Heart left ventricle (tissue), 13 donors: ENCODE measurements around the gene ARL15.

Experiments
- POLR2A ChIP-seq, 2 donors: fragments of 450-650 bp; IDR thresholded peaks; one replicate each; pipeline ENCODE4 v1.6.1; 2017; ENCODE audit warnings: antibody characterized with exemption in 2 of 2, mild to moderate bottlenecking in 2 of 2, moderate library complexity in 2 of 2
- TF ChIP-seq, protein P1 (sequence below), 12 donors: fragments of 200-600 bp; sonication (generic) in 4 of 12; IDR thresholded peaks; one replicate each; pipeline versions ENCODE4 v1.5.0 to v1.8.0; 2018 to 2022; ENCODE audit warnings: antibody characterized with exemption in 12 of 12, mild to moderate bottlenecking in 5 of 12
- donor health status: ischemic (EF 13 %, LVEDD 7.1; RV severe dilation, severe dysfunction).
- donor health status: DM: no; HTN: yes; CAD: no.
- donor health status: DM: no; HTN: no; CAD: no.
- donor health status: ischemic (EF 25% LVEDD 6.9; RV normal size, moderate dysfunction).
- donor health status: ischemic (EF 25% LVEDD 5.7; RV mildly dilated, moderate dysfunction).
- donor health status: ischemic (EF 35%, LVEDD 5.7; RV mildly dilated, moderate dysfunction).
- donor health status: nonischemic (EF 11% LVEDD 7.7; RV severe dilation, severe dysfunction).
- donor health status: DM: yes; HTN: yes; CAD: no.
- donor health status: PGD.
- donor health status: ischemic (EF 29% LVEDD 5.4; RV normal size, mild dysfunction).
- donor health status: nonischemic (EF 23%, LVEDD 6.1; RV moderate dilation, normal function).

DNA sequence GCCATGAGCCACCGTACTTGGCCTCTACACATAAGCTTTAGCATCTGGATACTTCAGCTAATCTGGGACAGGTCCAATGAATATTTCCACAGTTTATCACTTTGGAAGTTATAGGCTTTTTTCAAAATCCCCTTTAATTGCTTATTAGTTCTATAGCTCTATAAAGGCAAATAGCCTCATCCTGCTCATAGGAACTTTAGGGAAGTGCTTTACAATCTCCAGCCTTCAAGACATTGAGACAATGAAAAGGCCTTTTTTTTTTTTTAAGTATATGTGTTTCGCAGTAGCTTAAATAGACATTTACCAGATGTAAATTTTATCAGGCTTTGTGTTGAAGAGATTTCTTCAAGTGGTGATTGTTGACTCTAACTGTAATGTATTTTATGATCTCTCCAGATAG, 224.2 kb downstream of the ARL15 start:
- TF ChIP-seq, protein P1, sequence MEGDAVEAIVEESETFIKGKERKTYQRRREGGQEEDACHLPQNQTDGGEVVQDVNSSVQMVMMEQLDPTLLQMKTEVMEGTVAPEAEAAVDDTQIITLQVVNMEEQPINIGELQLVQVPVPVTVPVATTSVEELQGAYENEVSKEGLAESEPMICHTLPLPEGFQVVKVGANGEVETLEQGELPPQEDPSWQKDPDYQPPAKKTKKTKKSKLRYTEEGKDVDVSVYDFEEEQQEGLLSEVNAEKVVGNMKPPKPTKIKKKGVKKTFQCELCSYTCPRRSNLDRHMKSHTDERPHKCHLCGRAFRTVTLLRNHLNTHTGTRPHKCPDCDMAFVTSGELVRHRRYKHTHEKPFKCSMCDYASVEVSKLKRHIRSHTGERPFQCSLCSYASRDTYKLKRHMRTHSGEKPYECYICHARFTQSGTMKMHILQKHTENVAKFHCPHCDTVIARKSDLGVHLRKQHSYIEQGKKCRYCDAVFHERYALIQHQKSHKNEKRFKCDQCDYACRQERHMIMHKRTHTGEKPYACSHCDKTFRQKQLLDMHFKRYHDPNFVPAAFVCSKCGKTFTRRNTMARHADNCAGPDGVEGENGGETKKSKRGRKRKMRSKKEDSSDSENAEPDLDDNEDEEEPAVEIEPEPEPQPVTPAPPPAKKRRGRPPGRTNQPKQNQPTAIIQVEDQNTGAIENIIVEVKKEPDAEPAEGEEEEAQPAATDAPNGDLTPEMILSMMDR (IDR thresholded peaks at IDR 0.05), result no peak
- TF ChIP-seq POLR2A (IDR thresholded peaks at IDR 0.05), result no peak
